Dedifferentiated amniotic fluid mesenchymal stem cell (primary cell): Measurements from ENCODE around the gene BEX3.
"Not testable (repeated sequence)": the region's sequence is repeated elsewhere in the genome, so short reads cannot be mapped to it uniquely, and the experiment has no call there.

Experiments
- DNase-seq: peaks from one replicate; pipeline ENCODE4 v3.0.0-alpha.2; 2016; ENCODE audit errors: extremely low spot score

BEX3 gene

GRCh38 chrX:103376118-103376978 lies at the start of gene BEX3:
Gene BEX3, plus strand, starts transcription at chrX:103376538. Its CDS starts 984 bp downstream, at chrX:103377522.
- no peak for DNase-seq

GRCh38 chrX:103329991-103330390 lies 46.3 kb upstream of the BEX3 start, which contains the start of gene TCEAL7:
Gene TCEAL7, plus strand, starts transcription at chrX:103330239. Its CDS starts 1,165 bp downstream, at chrX:103331404.
- DNase-seq: peak; percentile 25

- DNase-seq: no peak
Observed at GRCh38 chrX:103330681-103331288, 45.6 kb upstream of the BEX3 start.

GRCh38 chrX:103338663-103339062 lies 37.7 kb upstream of the BEX3 start:
- no peak for DNase-seq

- DNase-seq: peak; percentile 58
Observed at GRCh38 chrX:103343105-103343504, 33.2 kb upstream of the BEX3 start.

- no peak for DNase-seq
Observed at GRCh38 chrX:103344606-103345005, 31.7 kb upstream of the BEX3 start.

- no peak for DNase-seq
Observed at GRCh38 chrX:103347682-103348397, 28.5 kb upstream of the BEX3 start.

GRCh38 chrX:103356130-103356798 lies 20.1 kb upstream of the BEX3 start, which contains the start of gene TCEAL9:
Gene TCEAL9, plus strand, starts transcription at chrX:103356506. Its CDS starts 1,179 bp downstream, at chrX:103357685.
- DNase-seq: peak; percentile 73

GRCh38 chrX:103356858-103357257 lies 19.5 kb upstream of the BEX3 start:
- DNase-seq: no peak

GRCh38 chrX:103357871-103358270 lies 18.5 kb upstream of the BEX3 start:
- DNase-seq: no peak

- DNase-seq: not testable (repeated sequence)
Observed at GRCh38 chrX:103359605-103360004, 16.7 kb upstream of the BEX3 start.

- DNase-seq: no peak
Observed at GRCh38 chrX:103360092-103360491, 16.2 kb upstream of the BEX3 start.

GRCh38 chrX:103360916-103361315 lies 15.4 kb upstream of the BEX3 start:
- no peak for DNase-seq

GRCh38 chrX:103361798-103362197 lies 14.5 kb upstream of the BEX3 start:
- no peak for DNase-seq

GRCh38 chrX:103362474-103362873 lies 13.9 kb upstream of the BEX3 start:
- DNase-seq: no peak

- no peak for DNase-seq
Observed at GRCh38 chrX:103363046-103363445, 13.3 kb upstream of the BEX3 start.

- DNase-seq: no peak
Observed at GRCh38 chrX:103367502-103367901, 8.8 kb upstream of the BEX3 start.

GRCh38 chrX:103369479-103369878 lies 6.9 kb upstream of the BEX3 start:
- no peak for DNase-seq

- DNase-seq: no peak
Observed at GRCh38 chrX:103372886-103373285, 3.5 kb upstream of the BEX3 start.

- DNase-seq: no peak
Observed at GRCh38 chrX:103373581-103373980, 2.8 kb upstream of the BEX3 start.

- no peak for DNase-seq
Observed at GRCh38 chrX:103376979-103377324, 614 bp downstream of the BEX3 start.

GRCh38 chrX:103378990-103379389 lies 2.7 kb downstream of the BEX3 start:
- DNase-seq: no peak
